Brain microvascular endothelial cell (primary cell): ENCODE results near the gene RNF113B.

Experiments
- DNase-seq: peaks from one replicate; pipeline ENCODE4 v3.0.0-alpha.2; 2020
- H3K27ac ChIP-seq: fragments of 250-450 bp; sonication (Bioruptor Pico); 2 replicates; pipeline ENCODE4 v1.5.1; 2020; ENCODE audit warnings: mild to moderate bottlenecking, moderate library complexity
- H3K27me3 ChIP-seq: fragments of 250-450 bp; sonication (Bioruptor Pico); replicated peaks from 2 replicates; pipeline ENCODE4 v1.5.1; 2020; ENCODE audit warnings: mild to moderate bottlenecking
- H3K36me3 ChIP-seq: fragments of 250-450 bp; sonication (Bioruptor Pico); replicated peaks from 2 replicates; pipeline ENCODE4 v1.5.1; 2020; ENCODE audit warnings: mild to moderate bottlenecking
- H3K4me3 ChIP-seq: 2 replicates; pipeline ENCODE4 v1.5.1; 2011; ENCODE audit warnings: low read depth, mild to moderate bottlenecking, control low read depth, low read length, moderate library complexity
- CTCF ChIP-seq: IDR thresholded peaks from 2 replicates; pipeline ENCODE4 v1.5.1; 2011; ENCODE audit warnings: low read depth, mild to moderate bottlenecking, moderate library complexity, low read length, control low read depth, inconsistent platforms; ENCODE audit errors: missing control alignments
- in situ Hi-C: cut with HindIII; loops from 2 replicates; pipeline ENCODE4 v1.10.0; 2017; ENCODE audit warnings: low sequenced_read_pairs, low pct_ligation_motif_present

Gene RNF113B

GRCh38 chr13:98150832-98151479 lies 26.1 kb downstream of the RNF113B start:
- Histone ChIP-seq H3K27me3 (no peaks in the 10 kb centered on the region), H3K4me3 (no peak overlapping the region)
- in situ Hi-C loops: no loop called here

GRCh38 chr13:98147521-98147920 lies 29.5 kb downstream of the RNF113B start:
- Histone ChIP-seq H3K4me3 (no peak overlapping the region), H3K27ac (no peak overlapping the region), H3K36me3 (no peaks in the 10 kb centered on the region), H3K27me3 (no peaks in the 10 kb centered on the region)
- peak; percentile 37 for TF ChIP-seq CTCF
- in situ Hi-C loops: loop anchor here (25.0 kb wide), 1 partner anchor 265 kb away; no protein-coding TSS in a partner anchor
- DNase-seq: no peak

More at GRCh38 chr13:98150832-98151479, 26.1 kb downstream of the RNF113B start:
- no peak for DNase-seq
- Histone ChIP-seq H3K27ac (no peak overlapping the region), H3K36me3 (peaks cover 3% of the 10 kb centered on the region)
- TF ChIP-seq CTCF: no peak

GRCh38 chr13:98144801-98145350 lies 32.2 kb downstream of the RNF113B start:
- H3K4me3 ChIP-seq: peak overlapping the region; percentile 66
- H3K27me3 ChIP-seq: no peaks in the 10 kb centered on the region
- in situ Hi-C loops: loop anchor here (25.0 kb wide), 1 partner anchor 267 kb away; no protein-coding TSS in a partner anchor
- no peak for DNase-seq
- H3K36me3 ChIP-seq: no peaks in the 10 kb centered on the region
- H3K27ac ChIP-seq: no peak overlapping the region
- TF ChIP-seq CTCF: peak; percentile 56

GRCh38 chr13:98144027-98144741 lies 32.9 kb downstream of the RNF113B start:
- TF ChIP-seq CTCF: no peak
- in situ Hi-C loops: loop anchor here (25.0 kb wide), 1 partner anchor 268 kb away; no protein-coding TSS in a partner anchor
- Histone ChIP-seq H3K27me3 (no peaks in the 10 kb centered on the region), H3K27ac (peak overlapping the region; percentile 27), H3K36me3 (no peaks in the 10 kb centered on the region), H3K4me3 (peak overlapping the region; percentile 66)
- DNase-seq: no peak

GRCh38 chr13:98143601-98144026 lies 33.5 kb downstream of the RNF113B start:
- in situ Hi-C loops: loop anchor here (25.0 kb wide), 1 partner anchor 269 kb away; no protein-coding TSS in a partner anchor
- H3K27ac ChIP-seq: peak overlapping the region; percentile 27

More at GRCh38 chr13:98143601-98144026, 33.5 kb downstream of the RNF113B start:
- H3K4me3 ChIP-seq: peak overlapping the region; percentile 66
- no peak for TF ChIP-seq CTCF
- no peak for DNase-seq
- H3K27me3 ChIP-seq: no peaks in the 10 kb centered on the region
- no peaks in the 10 kb centered on the region for H3K36me3 ChIP-seq
